Measurements from ENCODE around the gene KCND2. TPM values are rescaled to one million over a fixed set of nuclear protein-coding genes. Genes with fewer than 3 reads are reported as not detected.
A peak's percentile ranks its signal among the peaks of the same experiment; 100 is the strongest.

KCND2 gene
- total RNA-seq, 1 experiment from 2014 or later, result not detected

DNA sequence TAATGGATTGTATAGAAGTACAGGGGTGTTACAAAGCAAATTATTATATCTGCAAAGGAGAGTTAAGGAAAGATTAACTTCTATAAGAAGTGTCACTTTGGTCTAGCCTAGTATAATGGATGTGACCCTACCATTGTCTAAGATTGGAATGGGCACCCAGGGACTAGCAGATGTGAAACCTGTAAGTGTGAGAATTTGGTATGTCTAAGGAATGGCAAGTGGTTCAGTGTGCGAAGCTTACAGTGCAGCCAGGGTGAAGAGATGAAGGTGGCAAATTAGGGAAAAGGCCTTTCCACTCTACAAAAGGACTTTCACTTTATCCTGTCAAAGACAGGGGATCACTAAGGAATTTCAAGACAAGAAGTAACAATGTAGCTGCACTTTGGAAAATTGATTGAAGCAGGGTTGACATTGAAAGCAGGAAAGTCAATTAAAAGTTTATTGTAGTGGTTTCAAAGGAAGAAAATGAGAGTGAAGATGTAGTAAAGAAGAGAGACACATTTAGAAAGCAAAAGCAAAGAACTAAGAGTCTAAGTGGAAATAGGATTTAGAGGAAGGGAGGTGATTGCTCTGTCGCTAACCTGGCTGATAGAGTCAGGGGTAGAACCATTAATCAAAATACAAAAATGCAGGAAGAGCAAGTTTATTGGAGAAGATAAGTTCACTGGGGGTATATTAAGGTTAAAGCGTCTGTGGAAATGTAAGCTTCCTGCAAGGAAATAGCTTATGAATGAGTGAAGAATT, 47.4 kb downstream of the KCND2 start:
- Histone ChIP-seq H2AFZ (ENCODE audit: low read length) (no peak overlapping the region), H3K9ac (ENCODE audit: low read length) (no peak overlapping the region), H3K9me3 (ENCODE audit: low read length) (peaks cover 3% of the 10 kb centered on the region; the same call in 1 of the 2 replicates), H3K79me2 (ENCODE audit: low read length) (no peaks in the 10 kb centered on the region), H3K9me2 (replicated peaks; ENCODE audit: insufficient read depth, low read length) (0 out of 2 replicates have a peak, but pooled peaks cover 3% of the 10 kb centered on the region), H3K4me3 (ENCODE audit: low read length) (no peak overlapping the region), H3K4me1 (ENCODE audit: low read length) (no peaks in the 10 kb centered on the region), H4K20me1 (ENCODE audit: insufficient read depth, low read depth, low read length) (no peaks in the 10 kb centered on the region), H3K27ac (ENCODE audit: low read length) (no peak overlapping the region), H3K36me3 (ENCODE audit: insufficient read depth, low read length) (no peaks in the 10 kb centered on the region), H3K27me3 (ENCODE audit: low read length) (no peaks in the 10 kb centered on the region), H3K4me2 (ENCODE audit: low read depth, low read length, poor library complexity, severe bottlenecking) (no peak overlapping the region)
- no peak for DNase-seq

DNA sequence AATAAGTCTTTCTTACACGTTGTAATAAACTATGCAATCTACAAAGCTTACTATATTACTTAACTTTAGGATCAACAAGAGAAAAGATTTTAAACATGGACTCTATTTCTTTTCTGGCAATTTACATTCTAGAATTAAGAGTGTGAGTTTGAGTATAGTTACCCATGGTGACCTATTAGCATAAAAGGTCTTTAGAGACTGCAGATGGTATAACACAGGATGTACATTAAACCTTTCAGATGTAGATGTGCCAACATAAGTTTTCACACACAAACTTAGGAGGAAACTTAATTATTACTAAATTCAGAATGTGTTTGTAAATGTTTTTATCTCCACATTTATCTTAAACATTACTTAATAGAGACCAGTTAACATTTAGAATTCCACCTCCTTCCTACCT, 54.1 kb downstream of the KCND2 start:
- Histone ChIP-seq H4K20me1 (ENCODE audit: insufficient read depth, low read depth, low read length) (no peaks in the 10 kb centered on the region), H3K4me2 (ENCODE audit: low read depth, low read length, poor library complexity, severe bottlenecking) (no peak overlapping the region), H3K4me3 (ENCODE audit: low read length) (no peak overlapping the region), H2AFZ (ENCODE audit: low read length) (no peak overlapping the region), H3K9ac (ENCODE audit: low read length) (no peak overlapping the region), H3K27me3 (ENCODE audit: low read length) (no peaks in the 10 kb centered on the region), H3K27ac (ENCODE audit: low read length) (no peak overlapping the region), H3K4me1 (ENCODE audit: low read length) (no peaks in the 10 kb centered on the region), H3K9me2 (replicated peaks; ENCODE audit: insufficient read depth, low read length) (no peaks in the 10 kb centered on the region), H3K79me2 (ENCODE audit: low read length) (no peaks in the 10 kb centered on the region), H3K9me3 (ENCODE audit: low read length) (peaks cover 17% of the 10 kb centered on the region; the same call in 1 of the 2 replicates), H3K36me3 (ENCODE audit: insufficient read depth, low read length) (no peaks in the 10 kb centered on the region)
- DNase-seq, result no peak

DNA sequence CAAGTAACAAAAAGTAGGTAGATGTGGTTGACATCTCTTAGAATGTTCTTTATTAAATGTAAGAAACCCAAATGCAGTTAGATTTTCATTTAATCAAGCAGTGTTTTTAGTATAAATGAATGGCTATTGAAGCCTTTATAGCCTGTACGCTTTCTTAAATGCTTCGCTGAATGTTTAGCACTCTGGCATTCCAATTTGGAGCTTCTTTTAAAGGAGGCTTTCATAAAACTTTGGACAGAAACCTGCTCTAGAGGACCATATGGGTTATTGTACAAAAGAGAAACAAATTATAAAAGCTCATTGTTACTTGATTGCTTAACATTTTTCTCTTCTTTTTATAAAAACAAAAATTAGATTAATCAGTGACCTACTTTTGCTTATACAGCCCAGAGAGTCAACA, 59.5 kb downstream of the KCND2 start:
- H3K27ac ChIP-seq (ENCODE audit: low read length), result no peak overlapping the region
- H3K9ac ChIP-seq (ENCODE audit: low read length), result no peak overlapping the region
- no peaks in the 10 kb centered on the region for H4K20me1 ChIP-seq (ENCODE audit: insufficient read depth, low read depth, low read length)
- no peak overlapping the region for H3K4me2 ChIP-seq (ENCODE audit: low read depth, low read length, poor library complexity, severe bottlenecking)
- no peaks in the 10 kb centered on the region for H3K36me3 ChIP-seq (ENCODE audit: insufficient read depth, low read length)
- H3K27me3 ChIP-seq (ENCODE audit: low read length), result no peaks in the 10 kb centered on the region
- no peaks in the 10 kb centered on the region for H3K4me1 ChIP-seq (ENCODE audit: low read length)
- no peak for DNase-seq
- H2AFZ ChIP-seq (ENCODE audit: low read length), result no peak overlapping the region
- no peaks in the 10 kb centered on the region for H3K79me2 ChIP-seq (ENCODE audit: low read length)
- no peak overlapping the region for H3K4me3 ChIP-seq (ENCODE audit: low read length)
- H3K9me2 ChIP-seq (replicated peaks; ENCODE audit: insufficient read depth, low read length), result no peaks in the 10 kb centered on the region
- peaks cover 39% of the 10 kb centered on the region for H3K9me3 ChIP-seq (ENCODE audit: low read length)

DNA sequence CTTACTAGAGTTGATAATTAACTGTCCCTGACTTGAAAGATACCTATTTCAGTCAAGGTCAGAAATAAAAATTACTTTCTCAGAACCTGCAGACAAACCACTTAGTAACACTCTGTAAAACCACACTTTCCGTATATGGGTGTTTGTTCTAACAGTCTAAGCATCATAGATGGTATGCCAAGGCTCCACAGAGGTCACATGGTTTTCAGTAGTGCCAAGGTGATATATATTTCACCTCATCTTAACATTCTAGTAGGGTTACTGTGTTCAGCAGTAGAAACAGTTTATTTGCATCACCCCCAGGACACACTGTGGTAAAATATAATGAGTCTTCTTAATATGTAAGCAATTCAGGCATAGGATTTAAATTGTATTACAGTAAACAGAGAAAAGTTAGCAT, 61.5 kb downstream of the KCND2 start:
- Histone ChIP-seq H3K4me2 (ENCODE audit: low read depth, low read length, poor library complexity, severe bottlenecking) (no peak overlapping the region), H3K9me3 (ENCODE audit: low read length) (peaks cover 31% of the 10 kb centered on the region), H3K27me3 (ENCODE audit: low read length) (no peaks in the 10 kb centered on the region), H3K79me2 (ENCODE audit: low read length) (no peaks in the 10 kb centered on the region), H3K4me3 (ENCODE audit: low read length) (no peak overlapping the region), H3K36me3 (ENCODE audit: insufficient read depth, low read length) (no peaks in the 10 kb centered on the region), H3K27ac (ENCODE audit: low read length) (no peak overlapping the region), H3K4me1 (ENCODE audit: low read length) (no peaks in the 10 kb centered on the region), H3K9me2 (replicated peaks; ENCODE audit: insufficient read depth, low read length) (no peaks in the 10 kb centered on the region; the same call in 1 of the 2 replicates), H3K9ac (ENCODE audit: low read length) (no peak overlapping the region), H4K20me1 (ENCODE audit: insufficient read depth, low read depth, low read length) (no peaks in the 10 kb centered on the region), H2AFZ (ENCODE audit: low read length) (no peak overlapping the region)
- DNase-seq, result no peak

DNA sequence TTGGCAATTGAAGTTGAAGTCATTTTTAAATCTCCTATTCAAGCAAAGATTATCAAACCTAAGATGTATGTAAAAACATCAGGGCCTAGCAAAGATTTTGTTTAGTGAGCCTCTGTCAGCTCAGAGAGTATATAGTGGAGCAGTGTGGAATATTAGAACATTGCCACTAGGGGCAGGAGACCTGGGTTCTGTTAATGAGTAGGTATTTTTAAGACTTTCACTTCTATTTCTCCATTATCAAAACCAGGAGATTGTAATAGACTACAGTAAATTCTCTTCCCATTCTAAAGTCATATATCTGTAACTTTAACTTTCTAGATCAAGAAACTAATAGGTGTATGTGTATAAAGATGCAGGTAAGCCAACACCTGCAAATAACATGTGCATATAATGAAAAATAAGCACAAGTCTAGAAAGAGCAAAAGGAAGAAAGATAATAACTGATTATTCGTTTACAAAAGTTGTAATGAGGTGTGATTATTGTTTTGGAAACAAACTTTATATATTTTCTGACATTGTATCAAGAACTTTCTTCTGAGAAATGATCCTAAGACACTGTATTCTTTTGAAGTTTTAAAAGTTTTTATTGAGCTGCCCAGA, 64.4 kb downstream of the KCND2 start:
- Histone ChIP-seq H3K9ac (ENCODE audit: low read length) (no peak overlapping the region), H3K9me2 (replicated peaks; ENCODE audit: insufficient read depth, low read length) (no peaks in the 10 kb centered on the region; the same call in 1 of the 2 replicates), H3K27ac (ENCODE audit: low read length) (no peak overlapping the region), H3K4me1 (ENCODE audit: low read length) (no peaks in the 10 kb centered on the region), H3K27me3 (ENCODE audit: low read length) (no peaks in the 10 kb centered on the region), H3K4me2 (ENCODE audit: low read depth, low read length, poor library complexity, severe bottlenecking) (no peak overlapping the region), H2AFZ (ENCODE audit: low read length) (no peak overlapping the region), H4K20me1 (ENCODE audit: insufficient read depth, low read depth, low read length) (no peaks in the 10 kb centered on the region), H3K4me3 (ENCODE audit: low read length) (no peak overlapping the region), H3K36me3 (ENCODE audit: insufficient read depth, low read length) (no peaks in the 10 kb centered on the region), H3K9me3 (ENCODE audit: low read length) (peaks cover 22% of the 10 kb centered on the region; the same call in 1 of the 2 replicates), H3K79me2 (ENCODE audit: low read length) (no peaks in the 10 kb centered on the region)
- peak; percentile 63 for DNase-seq

DNA sequence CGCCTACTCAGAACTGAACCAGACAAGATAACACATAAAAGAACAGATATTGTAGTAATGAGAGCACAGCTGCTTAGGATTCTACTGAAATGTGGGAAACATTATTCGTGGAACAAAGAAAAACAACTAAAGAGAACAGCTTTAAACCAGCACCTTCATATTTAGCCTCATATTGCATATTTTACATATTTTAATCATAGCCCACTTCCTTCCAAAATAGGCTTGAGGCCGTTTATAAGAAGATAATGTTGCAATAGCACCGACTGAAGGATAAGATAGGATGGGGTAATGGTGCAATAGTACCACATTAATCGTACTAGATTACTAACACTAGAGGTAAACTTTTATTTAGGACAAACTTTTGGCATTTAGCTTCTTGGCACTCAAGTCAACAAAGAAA, 71.3 kb downstream of the KCND2 start:
- H3K79me2 ChIP-seq (ENCODE audit: low read length), result no peaks in the 10 kb centered on the region
- no peak overlapping the region for H3K4me2 ChIP-seq (ENCODE audit: low read depth, low read length, poor library complexity, severe bottlenecking)
- no peaks in the 10 kb centered on the region for H3K27me3 ChIP-seq (ENCODE audit: low read length)
- H3K4me3 ChIP-seq (ENCODE audit: low read length), result no peak overlapping the region
- peaks cover 32% of the 10 kb centered on the region for H3K9me3 ChIP-seq (ENCODE audit: low read length)
- DNase-seq, result no peak
- no peak overlapping the region for H2AFZ ChIP-seq (ENCODE audit: low read length)
- H3K9ac ChIP-seq (ENCODE audit: low read length), result no peak overlapping the region
- no peaks in the 10 kb centered on the region for H3K9me2 ChIP-seq (replicated peaks; ENCODE audit: insufficient read depth, low read length)
- H3K4me1 ChIP-seq (ENCODE audit: low read length), result no peaks in the 10 kb centered on the region
- no peak overlapping the region for H3K27ac ChIP-seq (ENCODE audit: low read length)
- no peaks in the 10 kb centered on the region for H3K36me3 ChIP-seq (ENCODE audit: insufficient read depth, low read length)
- no peaks in the 10 kb centered on the region for H4K20me1 ChIP-seq (ENCODE audit: insufficient read depth, low read depth, low read length)

DNA sequence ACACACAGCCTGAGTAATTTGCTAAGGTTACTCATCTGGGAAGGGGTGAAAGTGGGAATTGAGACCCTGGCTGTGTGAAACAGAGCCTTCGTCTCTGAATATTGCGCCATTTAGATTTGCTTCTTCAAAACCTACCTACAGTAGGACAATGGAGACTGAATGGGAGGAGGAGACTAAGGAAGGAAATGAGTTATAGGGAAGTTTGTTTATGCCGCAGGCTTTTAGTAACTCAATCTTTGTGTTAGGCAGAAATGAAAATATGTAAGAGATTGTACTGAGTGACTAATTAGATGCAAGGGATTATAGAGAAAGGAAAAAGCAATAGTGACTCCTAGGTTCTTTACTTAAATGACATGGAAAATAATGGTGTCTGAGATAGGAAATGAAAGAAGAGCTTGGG, 80.2 kb downstream of the KCND2 start:
- H3K4me3 ChIP-seq (ENCODE audit: low read length), result no peak overlapping the region
- peaks cover 20% of the 10 kb centered on the region for H3K9me3 ChIP-seq (ENCODE audit: low read length)
- H3K4me1 ChIP-seq (ENCODE audit: low read length), result no peaks in the 10 kb centered on the region
- H3K36me3 ChIP-seq (ENCODE audit: insufficient read depth, low read length), result no peaks in the 10 kb centered on the region
- DNase-seq, result no peak
- H3K9ac ChIP-seq (ENCODE audit: low read length), result no peak overlapping the region
- H3K4me2 ChIP-seq (ENCODE audit: low read depth, low read length, poor library complexity, severe bottlenecking), result no peak overlapping the region
- no peaks in the 10 kb centered on the region for H4K20me1 ChIP-seq (ENCODE audit: insufficient read depth, low read depth, low read length)
- no peak overlapping the region for H3K27ac ChIP-seq (ENCODE audit: low read length)
- no peaks in the 10 kb centered on the region for H3K79me2 ChIP-seq (ENCODE audit: low read length)
- H3K9me2 ChIP-seq (replicated peaks; ENCODE audit: insufficient read depth, low read length), result no peaks in the 10 kb centered on the region
- no peaks in the 10 kb centered on the region for H3K27me3 ChIP-seq (ENCODE audit: low read length)
- no peak overlapping the region for H2AFZ ChIP-seq (ENCODE audit: low read length)

DNA sequence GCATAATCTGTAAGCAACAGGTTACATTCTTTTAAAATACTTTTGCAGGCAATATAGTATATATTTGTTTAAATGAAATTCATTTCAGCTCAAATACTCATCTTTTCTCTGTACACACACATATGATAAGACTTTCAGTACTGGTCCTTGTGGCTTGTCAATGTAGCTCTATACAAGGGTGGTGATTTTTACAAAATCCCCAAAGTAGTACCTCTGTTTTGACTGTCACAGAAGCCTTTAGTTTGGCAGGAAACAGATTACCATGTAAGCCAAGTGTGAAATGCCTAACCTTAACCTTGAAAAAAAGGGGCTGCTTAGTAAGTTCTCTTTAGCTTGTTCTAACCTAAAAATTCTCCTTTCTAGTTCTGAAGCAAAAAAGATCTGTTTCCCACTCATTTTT, 87.9 kb downstream of the KCND2 start:
- no peaks in the 10 kb centered on the region for H4K20me1 ChIP-seq (ENCODE audit: insufficient read depth, low read depth, low read length)
- H3K4me2 ChIP-seq (ENCODE audit: low read depth, low read length, poor library complexity, severe bottlenecking), result no peak overlapping the region
- no peaks in the 10 kb centered on the region for H3K4me1 ChIP-seq (ENCODE audit: low read length)
- no peaks in the 10 kb centered on the region for H3K9me2 ChIP-seq (replicated peaks; ENCODE audit: insufficient read depth, low read length)
- no peak overlapping the region for H3K4me3 ChIP-seq (ENCODE audit: low read length)
- H3K27ac ChIP-seq (ENCODE audit: low read length), result no peak overlapping the region
- no peak for DNase-seq
- H3K9me3 ChIP-seq (ENCODE audit: low read length), result peaks cover 13% of the 10 kb centered on the region; the same call in 1 of the 2 replicates
- no peaks in the 10 kb centered on the region for H3K79me2 ChIP-seq (ENCODE audit: low read length)
- no peaks in the 10 kb centered on the region for H3K27me3 ChIP-seq (ENCODE audit: low read length)
- no peak overlapping the region for H2AFZ ChIP-seq (ENCODE audit: low read length)
- no peaks in the 10 kb centered on the region for H3K36me3 ChIP-seq (ENCODE audit: insufficient read depth, low read length)
- no peak overlapping the region for H3K9ac ChIP-seq (ENCODE audit: low read length)
